ENCODE data around the gene CD83.

The CD83 gene

DNA sequence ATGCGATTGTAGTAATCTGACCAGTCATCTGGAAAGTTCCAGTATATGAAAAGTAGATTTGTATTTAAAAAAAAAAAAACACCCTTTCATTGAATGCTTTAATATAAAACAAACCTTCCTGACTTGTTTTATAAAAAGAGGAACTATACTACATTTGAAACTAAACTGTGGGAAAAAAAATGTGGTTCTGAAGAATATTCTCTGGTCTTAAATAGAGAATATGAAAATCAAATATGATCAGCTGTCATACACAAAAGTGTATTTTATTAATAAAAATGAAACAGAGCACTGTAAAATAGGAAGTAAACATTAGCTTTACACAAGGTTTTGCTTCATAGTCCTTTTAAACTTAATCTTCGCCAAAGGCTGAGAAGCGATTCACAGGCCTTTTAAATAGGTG is 25.3 kb upstream of the CD83 start:
- TF ChIP-seq, protein P1, sequence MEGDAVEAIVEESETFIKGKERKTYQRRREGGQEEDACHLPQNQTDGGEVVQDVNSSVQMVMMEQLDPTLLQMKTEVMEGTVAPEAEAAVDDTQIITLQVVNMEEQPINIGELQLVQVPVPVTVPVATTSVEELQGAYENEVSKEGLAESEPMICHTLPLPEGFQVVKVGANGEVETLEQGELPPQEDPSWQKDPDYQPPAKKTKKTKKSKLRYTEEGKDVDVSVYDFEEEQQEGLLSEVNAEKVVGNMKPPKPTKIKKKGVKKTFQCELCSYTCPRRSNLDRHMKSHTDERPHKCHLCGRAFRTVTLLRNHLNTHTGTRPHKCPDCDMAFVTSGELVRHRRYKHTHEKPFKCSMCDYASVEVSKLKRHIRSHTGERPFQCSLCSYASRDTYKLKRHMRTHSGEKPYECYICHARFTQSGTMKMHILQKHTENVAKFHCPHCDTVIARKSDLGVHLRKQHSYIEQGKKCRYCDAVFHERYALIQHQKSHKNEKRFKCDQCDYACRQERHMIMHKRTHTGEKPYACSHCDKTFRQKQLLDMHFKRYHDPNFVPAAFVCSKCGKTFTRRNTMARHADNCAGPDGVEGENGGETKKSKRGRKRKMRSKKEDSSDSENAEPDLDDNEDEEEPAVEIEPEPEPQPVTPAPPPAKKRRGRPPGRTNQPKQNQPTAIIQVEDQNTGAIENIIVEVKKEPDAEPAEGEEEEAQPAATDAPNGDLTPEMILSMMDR (IDR thresholded peaks at IDR 0.05; ENCODE audit: low read depth, low read length, missing control alignments), result no peak
- no peak overlapping the region for H3K27ac ChIP-seq
- DNase-seq, result no peak
- H3K27me3 ChIP-seq (replicated peaks), result no peaks in the 10 kb centered on the region
- in situ Hi-C loops (cut with HindIII; ENCODE audit: low pct_ligation_motif_present, low sequenced_read_pairs), result no loop called here
- no peaks in the 10 kb centered on the region for H3K36me3 ChIP-seq (replicated peaks)
- H3K4me3 ChIP-seq (ENCODE audit: low read depth, low read length), result no peak overlapping the region

GRCh38 chr6:14092838-14093789 is 24.5 kb upstream of the CD83 start:
- H3K27ac ChIP-seq, result no peak overlapping the region

DNA sequence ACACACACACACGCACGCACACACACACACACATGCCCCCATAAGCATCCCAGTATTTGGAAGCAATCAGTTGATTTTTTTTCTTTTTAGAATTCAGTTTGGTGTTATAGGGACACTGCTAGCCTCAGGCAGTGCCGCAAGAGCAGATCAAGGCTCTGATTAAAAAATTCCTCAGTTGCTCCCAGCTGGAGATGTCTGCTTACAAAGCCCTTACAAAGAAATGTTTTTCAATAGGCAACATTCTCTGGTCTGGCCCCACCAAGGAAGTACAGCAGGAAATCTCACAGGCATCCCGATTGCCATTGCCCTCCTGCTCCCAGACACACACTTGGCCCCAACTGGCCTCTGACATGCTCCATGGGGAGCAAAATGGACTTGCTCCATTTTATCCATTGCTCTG is 22.9 kb upstream of the CD83 start:
- in situ Hi-C loops (cut with HindIII; ENCODE audit: low pct_ligation_motif_present, low sequenced_read_pairs), result no loop called here
- no peaks in the 10 kb centered on the region for H3K36me3 ChIP-seq (replicated peaks)
- H3K27me3 ChIP-seq (replicated peaks), result no peaks in the 10 kb centered on the region
- no peak overlapping the region for H3K27ac ChIP-seq
- no peak for DNase-seq
- no peak overlapping the region for H3K4me3 ChIP-seq (ENCODE audit: low read depth, low read length)
- TF ChIP-seq, protein P1 (IDR thresholded peaks at IDR 0.05; ENCODE audit: low read depth, low read length, missing control alignments), result no peak

More at GRCh38 chr6:14092838-14093789, 24.5 kb upstream of the CD83 start:
- TF ChIP-seq, protein P1 (IDR thresholded peaks at IDR 0.05; ENCODE audit: low read depth, low read length, missing control alignments), result no peak
- in situ Hi-C loops (cut with HindIII; ENCODE audit: low pct_ligation_motif_present, low sequenced_read_pairs), result no loop called here
- Histone ChIP-seq H3K27me3 (replicated peaks) (no peaks in the 10 kb centered on the region), H3K4me3 (ENCODE audit: low read depth, low read length) (no peak overlapping the region), H3K36me3 (replicated peaks) (no peaks in the 10 kb centered on the region)
- DNase-seq, result no peak

DNA sequence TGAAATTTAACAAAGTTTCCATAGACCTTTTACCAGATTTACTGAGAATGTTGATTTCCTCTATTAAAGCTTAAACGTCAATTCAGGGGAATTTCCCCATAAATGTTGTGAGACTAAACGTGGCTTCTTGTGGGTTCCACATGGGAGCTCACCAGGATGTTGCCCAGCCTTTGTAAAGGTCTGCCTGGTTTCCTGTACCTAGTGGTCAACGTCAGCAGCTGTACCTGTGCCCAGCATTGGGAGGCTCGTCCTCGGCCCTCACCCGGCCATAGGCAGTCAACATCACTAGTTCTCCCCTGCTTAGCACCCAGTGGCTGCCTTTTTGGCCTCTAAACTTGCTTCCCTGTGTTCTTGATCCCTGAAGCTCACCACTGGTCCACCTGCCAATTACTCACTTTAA is 22.1 kb upstream of the CD83 start:
- DNase-seq, result no peak
- TF ChIP-seq, protein P1 (IDR thresholded peaks at IDR 0.05; ENCODE audit: low read depth, low read length, missing control alignments), result no peak
- Histone ChIP-seq H3K27me3 (replicated peaks) (no peaks in the 10 kb centered on the region), H3K27ac (no peak overlapping the region), H3K4me3 (ENCODE audit: low read depth, low read length) (no peak overlapping the region), H3K36me3 (replicated peaks) (no peaks in the 10 kb centered on the region)
- in situ Hi-C loops (cut with HindIII; ENCODE audit: low pct_ligation_motif_present, low sequenced_read_pairs), result no loop called here

DNA sequence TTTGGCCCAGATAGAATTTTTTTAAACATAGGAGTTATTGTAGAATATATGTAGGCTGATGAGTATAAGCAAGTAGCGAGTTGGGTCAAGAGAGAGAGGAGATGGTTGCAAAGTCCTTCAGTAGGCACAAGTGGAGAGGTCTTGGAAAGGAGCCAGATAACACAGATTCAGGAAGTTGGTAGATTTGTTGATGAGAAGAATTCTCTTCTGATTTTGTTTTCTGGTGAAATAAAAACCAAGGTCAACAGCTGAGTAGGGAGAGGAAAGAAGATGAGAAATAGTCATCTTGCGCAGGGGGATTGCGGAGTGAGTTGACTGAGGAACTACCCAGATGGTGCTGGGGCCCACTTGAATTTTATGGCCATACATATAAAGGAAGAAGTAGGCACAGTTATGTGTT is 17.4 kb upstream of the CD83 start:
- in situ Hi-C loops (cut with HindIII; ENCODE audit: low pct_ligation_motif_present, low sequenced_read_pairs), result no loop called here
- no peaks in the 10 kb centered on the region for H3K36me3 ChIP-seq (replicated peaks)

More for the DNA sequence above, 17.4 kb upstream of the CD83 start:
- H3K4me3 ChIP-seq (ENCODE audit: low read depth, low read length), result no peak overlapping the region
- H3K27me3 ChIP-seq (replicated peaks), result no peaks in the 10 kb centered on the region
- no peak for DNase-seq
- no peak overlapping the region for H3K27ac ChIP-seq
- TF ChIP-seq, protein P1 (IDR thresholded peaks at IDR 0.05; ENCODE audit: low read depth, low read length, missing control alignments), result no peak

All from brain microvascular endothelial cell (primary cell).